ENCODE results near the gene CD19.
"Not testable (repeated sequence)": the region's sequence is repeated elsewhere in the genome, so short reads cannot be mapped to it uniquely, and the experiment has no call there.

Gene CD19

GRCh38 chr16:28936784-28937155 is 5.0 kb downstream of the CD19 start:
- no peak for DNase-seq (ENCODE audit: low read depth)

GRCh38 chr16:28937222-28937876 is 5.6 kb downstream of the CD19 start:
- no peak for DNase-seq (ENCODE audit: low read depth)

- DNase-seq (ENCODE audit: low read depth), result no peak
Observed at GRCh38 chr16:28938721-28939120, 7.0 kb downstream of the CD19 start.

- not testable (repeated sequence) for DNase-seq (ENCODE audit: low read depth)
Observed at GRCh38 chr16:28939825-28940224, 8.1 kb downstream of the CD19 start.

DNA sequence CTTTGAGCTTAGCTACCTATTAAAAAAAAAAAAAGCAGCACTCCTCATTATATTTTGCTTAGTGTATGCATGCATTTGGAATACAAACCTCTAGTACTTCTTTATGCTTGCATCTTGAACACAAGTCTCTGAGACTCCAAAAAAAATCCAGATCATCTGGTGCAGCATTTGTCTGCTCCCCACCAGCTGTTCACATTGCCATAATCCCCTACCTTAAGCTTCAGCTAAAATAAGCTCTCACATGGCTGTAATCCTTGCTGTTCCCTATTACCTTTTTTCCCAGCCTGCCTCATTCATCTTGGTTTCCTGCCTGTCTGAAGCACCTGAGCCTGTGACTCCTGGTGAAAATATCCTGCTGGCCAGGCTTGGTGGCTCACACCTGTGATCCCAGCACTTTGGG is 11.5 kb downstream of the CD19 start:
- no peak for DNase-seq (ENCODE audit: low read depth)

DNA sequence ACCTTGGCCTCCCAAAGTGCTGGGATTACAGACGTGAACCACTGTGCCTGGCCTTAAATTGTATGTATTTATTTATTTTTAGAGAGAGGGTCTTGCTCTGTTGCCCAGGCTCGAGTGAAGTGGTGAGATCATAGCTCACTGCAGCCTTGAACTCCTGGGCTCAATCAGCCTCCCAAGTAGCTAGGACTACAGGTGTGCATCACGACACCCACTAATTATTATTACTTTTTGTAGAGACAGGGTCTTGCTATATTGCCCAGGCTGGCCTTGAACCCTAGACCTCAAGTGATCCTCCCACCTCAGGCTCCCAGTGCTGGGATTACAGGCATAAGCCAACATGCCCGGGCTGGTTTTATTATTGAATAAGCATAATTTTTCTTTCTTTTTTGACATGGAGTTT is 14.9 kb downstream of the CD19 start:
- no peak for DNase-seq (ENCODE audit: low read depth)

DNA sequence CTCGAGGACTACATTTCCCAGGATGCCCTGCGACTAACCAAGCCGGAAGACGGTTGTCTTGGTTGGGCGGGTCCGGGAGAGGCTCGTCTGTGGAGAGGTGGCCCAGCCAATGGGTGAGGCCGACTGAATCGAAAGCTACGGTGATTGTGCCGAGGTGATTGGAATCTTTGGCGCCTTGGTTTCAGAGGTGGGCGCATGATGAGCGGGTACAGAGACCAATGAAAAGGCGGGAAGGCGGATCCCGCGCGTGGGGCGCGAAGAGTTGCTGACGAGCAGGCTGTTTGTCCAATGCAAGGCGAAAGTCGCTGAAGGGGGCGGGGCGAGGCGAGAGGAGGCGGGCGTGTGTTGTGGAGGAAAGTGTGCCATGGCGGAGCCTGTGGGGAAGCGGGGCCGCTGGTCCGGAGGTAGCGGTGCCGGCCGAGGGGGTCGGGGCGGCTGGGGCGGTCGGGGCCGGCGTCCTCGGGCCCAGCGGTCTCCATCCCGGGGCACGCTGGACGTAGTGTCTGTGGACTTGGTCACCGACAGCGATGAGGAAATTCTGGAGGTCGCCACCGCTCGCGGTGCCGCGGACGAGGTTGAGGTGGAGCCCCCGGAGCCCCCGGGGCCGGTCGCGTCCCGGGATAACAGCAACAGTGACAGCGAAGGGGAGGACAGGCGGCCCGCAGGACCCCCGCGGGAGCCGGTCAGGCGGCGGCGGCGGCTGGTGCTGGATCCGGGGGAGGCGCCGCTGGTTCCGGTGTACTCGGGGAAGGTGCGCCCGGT is 19.1 kb downstream of the CD19 start, which contains the start of gene NFATC2IP:
Gene NFATC2IP, plus strand, starts transcription at position 290 of the 762 bp plus-strand sequence. Its CDS starts 75 bp downstream, at position 365.
- peak; percentile 100 for DNase-seq (ENCODE audit: low read depth)

DNA sequence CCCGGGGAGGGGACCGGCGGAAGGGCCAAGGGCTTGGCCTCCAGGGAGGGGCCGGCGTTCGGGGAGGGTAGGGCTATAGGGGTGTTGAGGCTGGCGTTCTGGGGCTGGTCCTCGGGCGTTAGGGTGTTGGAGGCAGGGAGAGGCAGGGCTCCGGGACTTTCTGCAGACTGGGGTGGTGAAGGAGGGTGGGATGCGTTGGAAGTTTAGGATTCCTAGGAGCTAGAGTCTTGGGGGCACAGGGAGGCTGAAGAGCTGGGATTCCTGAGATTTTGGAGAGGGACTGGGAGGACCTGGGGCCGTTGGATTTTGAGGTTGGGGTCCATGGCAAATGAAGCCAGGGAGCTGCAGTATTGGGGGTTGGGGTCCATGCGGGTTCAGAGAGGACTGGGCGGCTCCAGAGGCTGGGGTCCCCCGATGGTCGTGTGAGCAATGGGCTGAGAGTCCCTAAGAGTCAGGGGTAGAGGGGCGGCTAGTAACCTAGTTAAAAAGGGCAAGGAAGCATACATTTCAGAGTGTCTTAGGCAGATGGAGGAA is 19.7 kb downstream of the CD19 start:
- DNase-seq (ENCODE audit: low read depth), result no peak

DNA sequence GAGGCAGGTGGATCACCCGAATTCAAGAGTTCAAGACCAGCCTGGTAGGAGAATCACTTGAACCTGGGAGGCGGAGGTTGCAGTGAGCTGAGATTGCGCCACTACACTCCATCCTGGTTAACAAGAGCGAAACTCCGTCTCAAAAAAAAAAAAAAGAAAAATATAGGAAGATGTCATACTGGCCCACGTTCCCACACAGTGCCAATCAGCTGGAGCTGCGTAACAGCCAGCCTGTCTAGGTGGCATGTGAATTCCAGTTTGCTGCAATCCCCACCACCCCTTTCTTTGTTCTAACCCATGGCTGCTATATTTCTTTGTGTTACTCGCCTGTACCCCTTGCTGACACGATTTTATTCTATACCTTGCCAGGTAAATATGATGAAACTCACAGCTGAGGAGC is 26.4 kb downstream of the CD19 start:
- DNase-seq (ENCODE audit: low read depth), result no peak

GRCh38 chr16:28958836-28959235 is 27.1 kb downstream of the CD19 start:
- DNase-seq (ENCODE audit: low read depth), result no peak

GRCh38 chr16:28964072-28964471 is 32.3 kb downstream of the CD19 start:
- DNase-seq (ENCODE audit: low read depth), result no peak

GRCh38 chr16:28964496-28964895 is 32.7 kb downstream of the CD19 start:
- DNase-seq (ENCODE audit: low read depth), result no peak

- no peak for DNase-seq (ENCODE audit: low read depth)
Observed at GRCh38 chr16:28967156-28967555, 35.4 kb downstream of the CD19 start.

DNA sequence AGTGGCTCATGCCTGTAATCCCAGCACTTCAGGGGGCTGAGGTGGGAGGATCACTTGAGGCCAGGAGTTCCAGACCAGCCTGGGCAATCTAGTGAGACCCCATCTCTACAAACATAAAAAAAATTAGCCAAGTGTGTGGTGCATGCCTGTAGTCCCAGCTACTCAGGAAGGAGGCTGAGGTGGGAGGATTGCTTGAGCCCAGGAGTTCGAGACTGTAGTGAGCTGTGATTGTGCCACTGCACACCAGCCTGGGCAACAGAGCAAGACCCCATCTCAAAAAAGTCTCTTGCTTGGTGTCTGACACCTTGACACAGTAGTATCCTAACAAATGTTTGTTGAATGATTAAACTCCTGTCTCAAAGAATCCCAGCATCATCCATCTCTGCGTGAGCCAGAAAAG is 37.9 kb downstream of the CD19 start:
- DNase-seq (ENCODE audit: low read depth), result not testable (repeated sequence)

DNA sequence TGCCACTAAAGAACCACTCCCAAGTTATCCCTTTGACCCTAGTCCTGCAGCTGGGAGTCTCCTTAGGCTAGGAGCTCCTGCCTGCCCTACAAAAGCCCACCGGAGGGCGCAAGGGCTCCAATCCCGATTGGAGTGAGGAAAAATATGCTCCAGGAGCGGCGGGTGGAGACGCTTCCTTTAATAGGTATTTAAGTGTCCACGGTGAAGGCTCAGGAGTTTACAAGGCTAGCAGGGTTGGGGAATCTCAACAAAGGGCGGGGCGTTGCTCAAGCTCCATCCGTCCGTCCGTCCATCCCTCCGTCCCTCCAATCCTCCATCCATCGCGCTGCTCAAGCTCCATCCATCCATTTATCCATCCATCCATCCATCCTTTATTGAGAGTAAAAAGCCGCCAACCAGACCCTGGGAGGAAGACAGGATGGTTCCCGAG is 42.3 kb downstream of the CD19 start:
- peak; percentile 52 for DNase-seq (ENCODE audit: low read depth)

- peak; percentile 96 for DNase-seq (ENCODE audit: low read depth)
Observed at GRCh38 chr16:28974437-28975157, 42.8 kb downstream of the CD19 start, which contains the start of gene SPNS1. Gene SPNS1, plus strand, starts transcription at chr16:28974778. Its CDS starts 374 bp downstream, at chr16:28975152.

GRCh38 chr16:28975158-28975599 is 43.4 kb downstream of the CD19 start:
- no peak for DNase-seq (ENCODE audit: low read depth)

GRCh38 chr16:28977703-28978662 is 46.2 kb downstream of the CD19 start:
- DNase-seq (ENCODE audit: low read depth), result no peak

DNA sequence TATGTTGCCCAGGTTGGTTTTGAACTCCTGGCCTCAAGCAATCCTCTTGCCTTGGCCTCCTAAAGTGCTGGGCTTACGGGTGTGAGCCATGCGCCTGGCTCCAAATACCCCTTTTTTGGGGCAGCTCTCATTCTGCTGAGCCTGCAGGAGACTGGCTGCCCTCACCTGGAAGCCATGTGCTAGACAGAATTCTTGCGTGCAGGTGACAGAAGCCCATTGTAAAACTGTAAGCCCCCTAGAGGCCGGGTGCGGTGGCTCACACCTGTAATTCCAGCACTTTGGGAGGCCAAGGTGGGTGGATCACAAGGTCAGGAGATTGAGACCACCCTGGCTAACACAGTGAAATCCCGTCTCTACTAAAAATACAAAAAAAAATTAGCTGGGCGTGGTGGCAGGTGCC is 48.6 kb downstream of the CD19 start:
- not testable (repeated sequence) for DNase-seq (ENCODE audit: low read depth)

- DNase-seq (ENCODE audit: low read depth), result no peak
Observed at GRCh38 chr16:28980929-28981328, 49.2 kb downstream of the CD19 start.

GRCh38 chr16:28981517-28981916 is 49.7 kb downstream of the CD19 start:
- no peak for DNase-seq (ENCODE audit: low read depth)
